ENCODE results near the gene HEPACAM2.

Gene HEPACAM2

DNA sequence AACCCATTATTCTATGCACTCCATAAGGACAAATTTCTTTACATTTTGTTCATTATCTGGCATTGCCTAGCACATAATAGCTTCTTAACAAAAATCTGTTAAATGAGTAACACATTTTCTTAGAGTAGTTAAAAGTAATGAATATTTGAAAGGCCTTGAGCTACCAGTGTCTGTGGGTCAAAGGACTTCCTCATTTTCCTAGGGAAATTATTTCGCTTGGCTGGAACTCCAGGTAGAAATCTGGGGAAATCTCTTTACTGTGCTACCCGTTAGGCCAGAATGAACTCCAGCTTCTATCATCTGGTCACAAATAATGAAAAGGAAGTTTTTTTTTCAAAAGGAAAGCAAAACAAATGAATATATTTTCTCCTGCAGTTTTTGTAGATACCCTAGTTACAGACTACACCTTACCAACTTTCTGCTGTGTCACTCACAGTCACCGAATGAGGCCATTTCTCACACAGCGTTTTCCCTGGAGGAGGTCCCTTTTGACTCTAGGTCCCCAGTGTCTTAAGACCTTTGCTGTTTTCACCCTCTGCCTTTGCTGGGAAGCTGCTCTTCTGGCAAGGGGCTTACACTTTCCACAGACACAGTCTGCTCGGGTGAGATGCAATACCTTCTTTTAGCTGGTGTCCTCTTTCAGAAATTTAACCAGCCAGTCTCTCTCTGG lies 79.7 kb downstream of the HEPACAM2 start:
- no peak for DNase-seq

DNA sequence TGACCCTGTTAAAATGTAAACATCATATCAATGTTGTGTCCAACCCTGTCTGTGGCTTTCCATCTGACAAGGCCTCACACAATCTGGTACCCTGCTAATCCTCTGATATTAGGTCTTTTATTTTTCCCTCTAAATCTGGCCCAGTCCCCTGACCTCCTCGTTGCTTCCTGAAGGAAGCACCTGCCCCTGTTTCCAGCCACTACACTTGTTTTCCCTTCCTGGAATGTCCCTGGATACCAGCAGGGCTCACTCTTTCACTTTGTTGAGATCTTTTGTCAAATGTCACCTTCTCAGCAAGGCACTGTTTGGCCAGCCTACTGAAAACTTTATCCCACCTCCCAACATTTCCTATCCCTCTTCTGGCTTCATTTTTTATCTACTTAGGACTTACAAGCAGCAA lies 80.2 kb downstream of the HEPACAM2 start:
- DNase-seq = no peak

DNA sequence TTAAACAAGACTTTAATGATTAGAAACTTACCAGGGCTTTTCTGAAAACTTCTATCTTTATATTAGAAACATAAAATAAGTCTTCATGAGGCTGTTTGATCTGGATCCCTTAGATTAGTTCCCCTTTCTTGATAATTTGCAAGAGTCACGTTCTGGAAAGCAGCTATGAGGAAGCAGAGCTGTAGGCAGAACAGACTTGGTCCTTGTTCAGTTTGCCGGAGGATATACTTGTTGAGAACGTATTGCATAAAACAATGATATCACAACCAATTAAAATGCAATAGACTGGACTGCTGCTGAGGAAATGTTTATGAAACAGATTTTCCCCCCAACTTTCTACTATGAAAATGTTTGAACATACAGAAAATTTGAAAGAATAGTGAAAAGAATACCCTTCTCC lies 80.9 kb downstream of the HEPACAM2 start:
- DNase-seq = peak; percentile 4

DNA sequence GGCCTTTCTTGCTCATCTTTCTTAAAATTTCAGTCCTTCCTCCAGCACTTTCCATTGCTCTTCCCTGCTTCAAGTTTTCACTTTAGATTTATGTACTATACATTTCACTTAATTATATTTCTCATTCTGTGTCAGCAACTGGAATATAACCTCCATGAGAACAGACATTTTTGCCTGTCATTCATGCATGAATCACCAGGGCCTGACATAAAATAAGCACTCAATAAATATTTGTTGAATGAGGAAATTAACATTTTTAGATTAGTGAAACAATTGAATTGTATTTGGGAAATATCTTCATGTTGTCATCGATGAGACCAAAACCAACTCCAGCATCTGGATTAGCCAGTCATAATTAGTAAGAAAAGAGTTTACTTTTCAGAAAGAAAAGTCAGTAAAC lies 84.1 kb downstream of the HEPACAM2 start:
- DNase-seq = no peak

DNA sequence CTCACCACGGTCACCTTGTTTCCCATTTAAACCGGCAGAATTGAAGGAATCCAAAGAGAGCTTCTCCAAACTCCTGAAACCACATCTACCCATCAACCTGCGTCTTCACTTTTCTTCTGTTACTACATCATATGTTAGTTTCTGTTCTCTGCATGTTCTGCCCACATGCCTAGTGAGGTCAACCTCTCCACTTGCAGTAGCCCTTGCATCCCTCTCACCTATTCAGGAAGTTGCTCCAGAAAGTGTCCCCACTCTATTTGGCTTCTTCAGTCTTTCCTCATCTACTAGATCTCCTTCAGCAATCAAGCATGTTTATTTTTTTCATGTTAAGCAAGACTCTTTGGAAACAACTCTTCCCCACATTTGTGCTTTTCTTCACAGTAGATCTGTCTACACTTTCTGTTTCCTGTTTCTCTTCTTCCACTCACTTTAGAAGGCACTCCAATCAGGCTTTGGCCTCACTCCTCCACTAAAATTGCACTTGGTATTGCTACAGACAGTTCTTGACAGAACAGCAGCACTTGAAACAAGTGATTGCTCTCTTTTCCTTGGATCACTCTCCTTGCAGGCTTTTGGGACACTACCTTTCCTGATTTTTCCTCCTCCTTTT lies 85.6 kb downstream of the HEPACAM2 start:
- DNase-seq = no peak

DNA sequence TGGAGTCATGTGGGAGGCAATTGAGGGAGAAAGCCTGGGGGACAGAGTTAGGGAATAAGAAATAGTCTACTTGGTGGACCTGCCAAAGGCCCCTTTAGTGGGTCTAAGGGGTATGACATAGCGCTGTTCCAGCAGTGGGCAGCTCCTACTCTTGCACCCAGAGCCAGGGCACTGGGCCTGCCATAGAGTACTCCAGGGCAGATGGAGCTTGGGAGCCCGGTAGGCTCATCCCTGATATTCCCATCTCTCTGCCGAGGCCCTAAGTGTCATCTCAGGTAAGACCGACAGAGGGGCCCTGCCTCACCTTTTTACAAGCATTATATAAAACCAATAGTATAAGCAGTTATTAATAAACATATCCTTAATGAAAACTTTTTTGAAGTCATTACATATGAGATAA lies 87.7 kb downstream of the HEPACAM2 start:
- DNase-seq = no peak

Data from CD4-positive, alpha-beta T cell treated with Interferon gamma for 1 hour (primary cell).